Gastroesophageal sphincter (tissue), 4 donors: ENCODE measurements around the gene UBE4B. TPM values are rescaled to one million over a fixed set of nuclear protein-coding genes. Genes with fewer than 3 reads are reported as not detected.

Experiments
- ATAC-seq: fragments of 150-250 bp; one replicate; pipeline ENCODE4 v1.9.1; 2016; ENCODE audit warnings: mild to moderate bottlenecking, moderate library complexity
- H3K27ac ChIP-seq, 4 donors: fragments of 200-600 bp; sonication (generic) in 3 of 4; 1 replicate in 3 of 4; 2 replicates in 1 of 4; pipeline ENCODE4 v1.5.1; 2016 to 2019
- H3K27me3 ChIP-seq: fragments of 200-600 bp; sonication (generic); one replicate; pipeline ENCODE4 v1.5.1; 2019
- H3K36me3 ChIP-seq, 2 donors: fragments of 200-600 bp; sonication (generic); one replicate each; pipeline ENCODE4 v1.5.1; 2019; ENCODE audit warnings: control low read depth in 1 of 2
- H3K4me1 ChIP-seq, 3 donors: fragments of 200-600 bp; sonication (generic); 1 replicate in 2 of 3; 2 replicates in 1 of 3; pipeline ENCODE4 v1.5.1; 2016 to 2019; ENCODE audit warnings: control low read depth in 2 of 3
- H3K4me3 ChIP-seq, 2 donors: fragments of 200-600 bp; sonication (generic); one replicate each; pipeline ENCODE4 v1.5.1; 2019; ENCODE audit warnings: mild to moderate bottlenecking in 1 of 2, moderate library complexity in 1 of 2
- H3K9me3 ChIP-seq, 3 donors: fragments of 200-600 bp; sonication (generic); one replicate each; pipeline ENCODE4 v1.5.1; 2017 to 2019; ENCODE audit warnings: control low read depth in 2 of 3
- EP300 ChIP-seq: sonication (generic); formaldehyde crosslinking; IDR thresholded peaks from one replicate; pipeline ENCODE4 v1.6.1; 2017; ENCODE audit warnings: antibody characterized with exemption, mild to moderate bottlenecking
- POLR2A ChIP-seq, 2 donors: fragments of 450-650 bp; IDR thresholded peaks; one replicate each; pipeline ENCODE4 v1.6.1; 2017; ENCODE audit warnings: antibody characterized with exemption in 2 of 2, mild to moderate bottlenecking in 2 of 2, moderate library complexity in 1 of 2
- POLR2AphosphoS5 ChIP-seq: sonication (generic); formaldehyde crosslinking; IDR thresholded peaks from one replicate; pipeline ENCODE4 v1.6.1; 2017; ENCODE audit warnings: antibody characterized with exemption
- WGBS, 2 donors: methylation state at CpG; one replicate each; pipeline ENCODE4 v1.1.5; 2018; ENCODE audit warnings: low coverage in 1 of 2; 5-methylcytosine and 5-hydroxymethylcytosine counted together
- total RNA-seq, 4 donors: library from RNA; depleted of rRNA; stranded (reverse); fragments of >200 nt; gene quantifications; one replicate each; pipeline ENCODE4 v1.1.0, GENCODE V29; 2016
- TF ChIP-seq, protein P1 (sequence below), 4 experiments: fragments of 200-600 bp in 2 of 4; fragments of 450-650 bp in 2 of 4; sonication (generic) in 1 of 4; IDR thresholded peaks; one replicate each; pipeline ENCODE4 v1.5.1; 2017 to 2019; ENCODE audit warnings: antibody characterized with exemption in 4 of 4, mild to moderate bottlenecking in 2 of 4, moderate library complexity in 2 of 4

The UBE4B gene
- total RNA-seq, 4 donors from 2014 or later: 56.9 to 120 (median 83.2) TPM

DNA sequence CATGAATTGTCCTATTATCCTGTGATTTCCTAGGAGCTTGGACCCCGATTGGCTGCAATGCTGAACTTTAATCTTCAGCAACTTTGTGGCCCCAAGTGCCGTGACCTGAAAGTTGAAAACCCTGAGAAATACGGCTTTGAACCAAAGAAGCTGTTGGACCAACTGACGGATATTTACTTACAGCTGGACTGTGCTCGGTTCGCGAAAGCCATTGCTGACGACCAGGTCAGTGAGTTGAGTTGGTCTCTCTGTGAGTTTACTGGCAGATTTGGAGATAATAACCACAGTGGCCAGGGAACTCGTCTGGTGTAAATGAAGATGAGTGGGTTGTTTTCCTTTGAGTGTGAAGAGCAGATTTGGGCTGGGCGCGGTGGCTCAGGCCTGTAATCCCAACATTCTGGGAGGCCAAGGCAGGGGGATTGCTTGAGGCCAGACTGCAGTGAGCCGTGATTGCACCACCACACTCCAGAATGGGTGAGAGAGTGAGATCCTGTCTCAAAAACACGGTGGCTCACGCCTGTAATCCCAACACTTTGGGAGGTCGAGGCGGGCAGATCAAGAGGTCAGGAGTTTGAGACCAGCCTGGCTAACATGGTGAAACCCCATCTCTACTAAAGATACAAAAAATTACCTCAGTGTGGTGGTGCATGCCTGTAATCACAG lies 138.5 kb downstream of the UBE4B start:
- no peak for TF ChIP-seq POLR2AphosphoS5
- no peak for TF ChIP-seq EP300
- TF ChIP-seq POLR2A (IDR thresholded peaks at IDR 0.05): no peak
- TF ChIP-seq, protein P1, sequence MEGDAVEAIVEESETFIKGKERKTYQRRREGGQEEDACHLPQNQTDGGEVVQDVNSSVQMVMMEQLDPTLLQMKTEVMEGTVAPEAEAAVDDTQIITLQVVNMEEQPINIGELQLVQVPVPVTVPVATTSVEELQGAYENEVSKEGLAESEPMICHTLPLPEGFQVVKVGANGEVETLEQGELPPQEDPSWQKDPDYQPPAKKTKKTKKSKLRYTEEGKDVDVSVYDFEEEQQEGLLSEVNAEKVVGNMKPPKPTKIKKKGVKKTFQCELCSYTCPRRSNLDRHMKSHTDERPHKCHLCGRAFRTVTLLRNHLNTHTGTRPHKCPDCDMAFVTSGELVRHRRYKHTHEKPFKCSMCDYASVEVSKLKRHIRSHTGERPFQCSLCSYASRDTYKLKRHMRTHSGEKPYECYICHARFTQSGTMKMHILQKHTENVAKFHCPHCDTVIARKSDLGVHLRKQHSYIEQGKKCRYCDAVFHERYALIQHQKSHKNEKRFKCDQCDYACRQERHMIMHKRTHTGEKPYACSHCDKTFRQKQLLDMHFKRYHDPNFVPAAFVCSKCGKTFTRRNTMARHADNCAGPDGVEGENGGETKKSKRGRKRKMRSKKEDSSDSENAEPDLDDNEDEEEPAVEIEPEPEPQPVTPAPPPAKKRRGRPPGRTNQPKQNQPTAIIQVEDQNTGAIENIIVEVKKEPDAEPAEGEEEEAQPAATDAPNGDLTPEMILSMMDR (IDR thresholded peaks at IDR 0.05): no peak
- 93% methylated on average over 15 to 16 of the region's 16 CpGs for WGBS, 2 donors
- H3K9me3 ChIP-seq: no peaks in the 10 kb centered on the region
- H3K27me3 ChIP-seq: no peaks in the 10 kb centered on the region
- no peak overlapping the region for H3K27ac ChIP-seq
- no peak for ATAC-seq
- H3K36me3 ChIP-seq: peaks cover 0 to 95% of the 10 kb centered on the region in 2 donors
- no peak overlapping the region for H3K4me3 ChIP-seq
- H3K4me1 ChIP-seq: no peaks in the 10 kb centered on the region

DNA sequence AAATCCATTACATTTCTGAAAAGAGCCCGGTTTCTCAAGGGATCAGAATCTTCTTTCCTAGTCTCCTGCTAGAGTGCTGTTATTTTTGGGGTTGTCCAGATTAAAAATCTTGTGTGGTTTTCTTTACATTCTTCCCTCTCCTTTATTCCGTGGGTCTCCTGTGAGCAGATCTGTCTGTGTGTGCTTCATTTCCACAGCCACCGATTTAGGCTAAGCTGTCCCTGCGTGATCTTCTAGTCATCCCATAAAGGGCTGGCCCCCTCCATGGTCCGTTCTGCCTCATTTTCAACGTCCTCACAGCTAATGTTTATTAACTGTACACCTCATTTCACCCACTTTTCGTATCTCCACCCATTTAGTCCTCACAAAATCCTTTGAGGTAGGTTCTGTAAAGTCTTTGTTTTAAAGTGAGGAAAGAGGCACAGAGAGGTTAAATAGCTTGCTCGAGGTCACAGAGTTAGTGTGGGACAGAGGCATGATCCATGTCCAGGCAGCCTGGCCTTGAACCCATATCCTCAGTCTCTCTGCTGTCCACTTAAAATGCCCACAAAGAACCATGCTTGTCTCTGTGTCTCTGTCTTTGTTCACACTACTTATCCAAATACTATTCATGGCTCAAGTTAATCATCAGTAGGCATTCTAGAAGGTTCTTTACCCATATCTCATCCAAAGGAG lies 139.4 kb downstream of the UBE4B start:
- Histone ChIP-seq H3K36me3 (peaks cover 0 to 93% of the 10 kb centered on the region in 2 donors), H3K4me1 (no peaks in the 10 kb centered on the region), H3K9me3 (no peaks in the 10 kb centered on the region), H3K27ac (no peak overlapping the region), H3K27me3 (no peaks in the 10 kb centered on the region), H3K4me3 (no peak overlapping the region)
- no peak for ATAC-seq
- TF ChIP-seq, protein P1 (IDR thresholded peaks at IDR 0.05): no peak
- TF ChIP-seq POLR2A (IDR thresholded peaks at IDR 0.05): no peak
- no peak for TF ChIP-seq POLR2AphosphoS5
- TF ChIP-seq EP300: no peak
- 89 to 98% methylated on average over 8 of the region's 8 CpGs for WGBS, 2 donors

DNA sequence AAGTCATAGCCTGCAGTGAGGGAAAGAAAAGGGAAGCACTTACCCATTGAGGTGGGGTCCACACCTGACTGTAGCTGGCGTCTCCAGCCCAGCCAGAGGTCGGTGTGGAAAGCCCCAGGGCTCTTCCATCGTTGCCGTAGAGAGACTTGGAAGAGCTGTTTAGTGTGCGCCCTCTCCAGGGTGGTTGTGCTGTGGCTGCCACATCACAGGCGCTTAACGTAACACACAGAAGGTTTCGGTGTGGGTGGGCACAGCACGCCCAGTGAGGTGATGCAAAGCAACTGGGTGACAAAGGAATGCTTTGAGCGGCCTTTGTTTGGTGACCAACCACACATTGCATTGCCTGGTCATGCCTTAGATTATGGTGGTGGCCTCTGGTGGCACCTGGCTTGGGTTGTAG lies 140.8 kb downstream of the UBE4B start:
- H3K4me1 ChIP-seq: no peaks in the 10 kb centered on the region
- H3K27ac ChIP-seq: no peak overlapping the region
- no peaks in the 10 kb centered on the region for H3K9me3 ChIP-seq
- H3K4me3 ChIP-seq: no peak overlapping the region
- peaks cover 0 to 93% of the 10 kb centered on the region in 2 donors for H3K36me3 ChIP-seq
- H3K27me3 ChIP-seq: no peaks in the 10 kb centered on the region
- ATAC-seq: no peak
- WGBS, 2 donors: 98 to 100% methylated on average over 2 to 7 of the region's 10 CpGs
- TF ChIP-seq POLR2AphosphoS5 (no peak), POLR2A (IDR thresholded peaks at IDR 0.05) (no peak), EP300 (no peak)
- TF ChIP-seq, protein P1 (IDR thresholded peaks at IDR 0.05): no peak

DNA sequence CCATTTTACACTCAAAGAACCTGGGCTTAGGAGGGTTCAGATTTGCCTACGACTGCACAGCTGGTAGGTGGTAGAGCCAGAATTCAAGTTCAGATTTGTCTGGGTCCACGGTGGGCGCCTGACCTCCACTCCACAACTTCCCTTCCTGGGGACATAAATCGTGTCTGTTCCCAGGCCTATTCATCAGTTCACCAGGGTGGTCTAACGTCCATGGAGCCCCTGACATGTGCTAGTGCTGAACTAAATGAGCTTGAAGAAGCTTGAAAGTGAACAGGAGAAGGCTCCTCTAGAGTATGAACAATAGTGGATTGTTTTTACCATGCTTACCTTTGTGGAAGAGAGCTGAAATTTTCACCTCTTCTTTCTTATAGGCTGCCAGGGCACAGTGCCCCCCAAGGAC lies 145.1 kb downstream of the UBE4B start:
- peaks cover 0 to 84% of the 10 kb centered on the region in 2 donors for H3K36me3 ChIP-seq
- ATAC-seq: no peak
- 65% methylated on average over 5 of the region's 5 CpGs; no CpG with 5 or more reads in 1 of the 2 donors for WGBS, 2 donors

More for the DNA sequence above, 145.1 kb downstream of the UBE4B start:
- Histone ChIP-seq H3K9me3 (no peaks in the 10 kb centered on the region), H3K4me3 (no peak overlapping the region), H3K27me3 (no peaks in the 10 kb centered on the region), H3K4me1 (no peaks in the 10 kb centered on the region), H3K27ac (no peak overlapping the region)
- TF ChIP-seq EP300: no peak
- TF ChIP-seq, protein P1 (IDR thresholded peaks at IDR 0.05): no peak
- no peak for TF ChIP-seq POLR2A (IDR thresholded peaks at IDR 0.05)
- TF ChIP-seq POLR2AphosphoS5: no peak
